C1 segment of cervical spinal cord (tissue), 14 donors: ENCODE results near the gene IFI30.
A peak's percentile ranks its signal among the peaks of the same experiment; 100 is the strongest.

ENCODE experiments used
- DNase-seq, 14 donors: peaks; one replicate each; lab custom pipeline; 2025; lab: John Stamatoyannopoulos, UW

Gene IFI30

DNA sequence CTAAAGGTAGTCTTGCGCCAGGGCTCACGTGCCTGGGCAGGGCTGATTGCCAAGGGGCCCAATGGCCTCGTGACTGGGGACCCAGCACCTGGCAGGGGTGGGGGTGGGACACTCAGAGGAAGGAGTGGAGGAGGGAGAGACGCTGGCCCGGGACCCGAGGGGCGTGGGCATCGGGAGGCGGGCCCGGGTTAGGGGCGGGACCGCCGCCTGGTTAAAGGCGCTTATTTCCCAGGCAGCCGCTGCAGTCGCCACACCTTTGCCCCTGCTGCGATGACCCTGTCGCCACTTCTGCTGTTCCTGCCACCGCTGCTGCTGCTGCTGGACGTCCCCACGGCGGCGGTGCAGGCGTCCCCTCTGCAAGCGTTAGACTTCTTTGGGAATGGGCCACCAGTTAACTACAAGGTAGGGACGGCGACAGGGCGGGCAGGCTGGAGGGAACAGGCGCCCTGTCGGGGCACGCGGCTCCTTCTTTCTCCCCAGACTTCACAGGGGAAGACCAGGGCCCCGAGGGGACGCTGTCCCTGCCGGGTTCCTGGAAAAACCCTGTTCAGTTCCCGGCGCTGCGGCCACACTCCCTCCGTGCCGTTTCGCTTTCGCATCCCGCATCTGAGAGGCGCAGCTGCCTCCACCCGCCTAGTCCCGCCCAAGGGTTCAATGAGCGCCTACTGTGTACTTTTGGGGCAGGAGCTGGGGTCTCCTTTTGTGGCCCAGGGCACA is at the start of gene IFI30:
IFI30 (plus strand) TSS at position 242 of the 717 bp plus-strand sequence; CDS start at position 271, 29 bp downstream.
- peak in 7 of 14 donors; percentile 17 to 60 (median 45) for DNase-seq

DNA sequence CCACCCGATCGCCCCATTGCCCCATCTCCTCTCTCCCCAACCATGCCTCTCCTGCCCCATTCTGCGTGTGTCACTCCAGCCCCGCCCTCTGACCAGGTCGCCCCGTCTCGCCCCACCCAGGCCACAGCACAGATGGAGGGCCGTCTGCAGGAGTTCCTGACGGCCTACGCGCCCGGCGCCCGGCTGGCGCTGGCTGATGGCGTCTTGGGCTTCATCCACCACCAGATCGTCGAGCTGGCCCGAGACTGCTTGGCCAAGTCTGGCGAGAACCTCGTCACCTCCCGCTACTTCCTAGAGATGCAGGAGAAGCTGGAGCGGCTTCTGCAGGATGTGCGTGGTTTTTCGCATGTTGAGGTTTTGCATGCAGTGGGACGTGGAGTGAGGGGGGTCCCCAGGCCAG is 49.8 kb upstream of the IFI30 start:
- DNase-seq = peak in 1 of 14 donors; percentile 23

GRCh38 chr19:18126097-18126496 is 47.5 kb upstream of the IFI30 start:
- no peak for DNase-seq

- DNase-seq = peak in 1 of 14 donors; percentile 18
These were observed 45.6 kb upstream of the IFI30 start for GRCh38 chr19:18128044-18128443.

DNA sequence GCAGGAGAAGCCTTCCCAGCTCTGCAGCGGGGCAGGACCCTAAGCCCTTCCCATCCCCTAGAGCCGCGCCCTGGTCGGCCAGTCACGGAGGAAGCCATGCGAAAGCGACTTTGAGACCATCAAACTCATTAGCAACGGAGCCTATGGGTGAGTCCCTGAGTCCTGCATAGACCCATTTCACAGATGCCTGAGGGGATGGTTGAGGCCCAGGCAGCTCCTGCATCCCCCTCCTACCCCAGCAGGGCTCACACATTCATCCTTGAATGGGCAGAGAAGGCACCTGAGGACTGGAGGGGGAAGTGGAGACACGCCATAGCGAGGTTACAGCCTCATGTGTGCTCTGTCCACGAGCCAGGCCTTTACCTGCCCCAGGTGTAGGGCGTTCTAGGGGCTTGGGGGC is 44.8 kb upstream of the IFI30 start:
- DNase-seq = no peak

DNA sequence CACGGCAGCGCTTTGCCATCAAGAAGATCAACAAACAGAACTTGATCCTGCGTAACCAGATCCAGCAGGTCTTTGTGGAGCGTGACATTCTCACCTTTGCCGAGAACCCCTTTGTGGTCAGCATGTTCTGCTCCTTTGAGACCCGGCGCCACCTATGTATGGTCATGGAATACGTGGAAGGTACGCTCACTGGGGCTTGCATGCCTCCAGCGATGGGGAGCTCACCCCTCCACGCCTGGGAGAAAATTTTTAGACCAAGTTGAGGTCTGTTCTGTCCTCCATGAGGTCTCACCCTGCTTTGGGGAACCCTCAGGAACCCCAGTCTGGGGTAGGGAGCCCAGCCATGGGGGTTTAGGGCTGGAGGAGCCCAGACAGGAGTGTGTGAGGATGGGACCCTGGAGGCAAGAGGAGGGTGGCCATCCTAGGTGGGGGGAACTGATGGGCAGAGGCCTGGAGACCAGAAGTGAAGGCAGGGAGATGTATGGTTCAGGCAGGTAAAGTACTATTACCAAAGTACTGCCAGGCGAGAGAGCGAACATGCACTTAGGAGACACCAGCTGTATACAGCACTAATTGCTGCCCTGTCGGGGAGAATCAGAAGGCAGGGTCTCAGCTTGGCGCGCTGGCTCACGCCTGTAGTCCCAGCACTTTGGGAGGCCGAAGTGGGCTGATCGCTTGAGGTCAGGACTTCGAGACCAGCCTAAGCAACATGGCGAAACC is 42.9 kb upstream of the IFI30 start:
- DNase-seq = no peak

GRCh38 chr19:18131841-18132596 is 41.6 kb upstream of the IFI30 start:
- DNase-seq = no peak

- DNase-seq = no peak
These were observed 37.7 kb upstream of the IFI30 start for GRCh38 chr19:18135712-18136584.

- no peak for DNase-seq
These were observed 36.4 kb upstream of the IFI30 start for GRCh38 chr19:18137242-18137641.

GRCh38 chr19:18137657-18138339 is 35.8 kb upstream of the IFI30 start:
- no peak for DNase-seq

GRCh38 chr19:18140473-18140872 is 33.1 kb upstream of the IFI30 start:
- DNase-seq = no peak

GRCh38 chr19:18141031-18141430 is 32.6 kb upstream of the IFI30 start:
- no peak for DNase-seq

- no peak for DNase-seq
These were observed 29.7 kb upstream of the IFI30 start for GRCh38 chr19:18143902-18144301.

- no peak for DNase-seq
These were observed 29.3 kb upstream of the IFI30 start for GRCh38 chr19:18144361-18144760.

DNA sequence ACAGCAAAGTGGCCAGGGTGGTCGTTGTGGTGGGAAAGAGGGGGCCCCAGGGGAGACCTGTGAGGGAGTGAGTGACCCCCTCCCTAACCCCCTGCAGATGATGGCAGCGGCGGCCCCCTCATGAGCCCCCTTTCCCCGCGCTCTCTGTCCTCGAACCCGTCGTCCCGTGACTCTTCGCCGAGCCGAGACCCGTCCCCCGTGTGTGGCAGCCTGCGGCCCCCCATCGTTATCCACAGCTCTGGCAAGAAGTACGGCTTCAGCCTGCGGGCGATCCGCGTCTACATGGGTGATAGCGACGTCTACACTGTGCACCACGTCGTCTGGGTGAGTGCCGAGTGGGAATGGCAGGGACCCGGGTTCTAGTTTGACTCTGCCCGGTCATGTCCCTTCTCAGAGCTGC is 28.7 kb upstream of the IFI30 start:
- DNase-seq = no peak

- no peak for DNase-seq
These were observed 28.1 kb upstream of the IFI30 start for GRCh38 chr19:18145391-18145999.

GRCh38 chr19:18147396-18147795 is 26.2 kb upstream of the IFI30 start:
- DNase-seq = no peak

DNA sequence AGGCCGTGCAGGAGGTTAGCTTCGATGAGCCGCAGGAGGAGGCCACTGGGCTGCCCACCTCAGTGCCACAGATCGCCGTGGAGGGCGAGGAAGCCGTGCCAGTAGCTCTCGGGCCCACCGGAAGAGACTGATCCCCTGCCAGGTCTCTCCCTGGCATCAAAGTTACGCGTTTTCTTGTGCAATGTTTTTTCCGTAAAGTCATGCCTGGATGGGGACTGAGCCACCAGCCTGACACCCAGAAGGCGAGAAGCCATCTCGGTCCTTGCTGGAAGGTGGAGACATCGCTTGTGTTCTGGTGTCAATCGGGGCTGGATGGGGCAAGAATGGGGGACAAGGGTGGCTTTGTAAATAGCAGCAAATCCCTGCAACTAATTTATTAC is 24.0 kb upstream of the IFI30 start:
- no peak for DNase-seq

GRCh38 chr19:18150776-18151624 is 22.6 kb upstream of the IFI30 start:
- DNase-seq = peak in 1 of 14 donors; percentile 64
